KOPT-K1 (cell line): ENCODE measurements around the gene NF1.

Experiments used
- H3K27ac ChIP-seq: fragments of 200-600 bp; sonication (generic); 2 replicates; pipeline ENCODE4 v1.5.1; 2016; ENCODE audit warnings: antibody characterized with exemption, mild to moderate bottlenecking, low read depth, low read length; ENCODE audit not compliant: poor library complexity, severe bottlenecking
- H3K36me3 ChIP-seq: fragments of 200-600 bp; sonication (generic); 2 replicates; pipeline ENCODE4 v1.5.1; 2017; ENCODE audit warnings: antibody characterized with exemption, mild to moderate bottlenecking, low read length, moderate library complexity; ENCODE audit not compliant: insufficient read depth
- H3K9me3 ChIP-seq: fragments of 200-600 bp; sonication (generic); 2 replicates; pipeline ENCODE4 v1.5.1; 2017; ENCODE audit warnings: antibody characterized with exemption, low read length, mild to moderate bottlenecking; ENCODE audit not compliant: insufficient read depth, poor library complexity, severe bottlenecking

The NF1 gene

DNA sequence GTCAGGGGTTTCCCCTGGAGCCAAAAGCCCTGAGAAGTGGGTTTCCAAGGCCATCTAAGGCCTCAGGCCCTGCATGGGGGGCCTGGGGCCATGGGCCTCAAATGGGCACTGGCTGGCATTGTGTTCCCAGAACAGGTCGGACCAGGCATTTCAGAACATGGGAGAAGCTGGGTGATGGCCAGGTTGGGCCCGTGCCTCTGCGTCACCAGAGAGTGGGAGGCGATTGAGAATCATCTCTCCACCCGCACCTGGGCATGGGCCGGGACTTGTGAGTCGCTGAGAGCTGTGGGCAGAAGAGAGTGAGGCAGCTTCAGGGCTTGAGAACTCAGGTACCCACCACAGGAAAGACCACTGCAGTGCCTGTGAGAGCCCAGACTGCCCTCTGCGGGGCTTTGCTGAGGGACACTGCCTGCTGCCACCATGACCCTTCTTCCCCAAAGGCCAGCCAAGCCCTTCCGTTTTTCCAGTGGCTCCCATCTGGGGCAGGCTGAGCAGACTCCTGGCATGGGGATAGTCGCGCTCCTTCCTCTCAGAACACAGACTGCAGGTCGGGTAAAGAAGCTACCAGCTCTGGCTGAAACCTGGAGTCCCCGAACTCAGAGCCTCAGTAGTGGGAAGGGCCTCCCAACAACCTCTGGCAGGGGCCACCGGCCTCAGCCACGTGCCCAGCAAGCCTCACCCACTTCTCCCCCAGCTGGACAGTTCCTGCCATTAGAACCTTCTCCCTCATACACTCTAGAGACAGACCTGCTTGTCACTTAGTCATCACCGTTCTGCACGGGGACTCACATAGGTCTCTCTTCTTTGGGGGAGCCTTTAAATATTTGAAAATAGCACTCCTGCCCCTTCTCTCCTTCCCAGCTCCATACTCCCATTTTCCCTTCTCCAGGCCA, 298.3 kb downstream of the NF1 start:
- H3K36me3 ChIP-seq: no peaks in the 10 kb centered on the region
- no peaks in the 10 kb centered on the region for H3K9me3 ChIP-seq
- no peak overlapping the region for H3K27ac ChIP-seq

DNA sequence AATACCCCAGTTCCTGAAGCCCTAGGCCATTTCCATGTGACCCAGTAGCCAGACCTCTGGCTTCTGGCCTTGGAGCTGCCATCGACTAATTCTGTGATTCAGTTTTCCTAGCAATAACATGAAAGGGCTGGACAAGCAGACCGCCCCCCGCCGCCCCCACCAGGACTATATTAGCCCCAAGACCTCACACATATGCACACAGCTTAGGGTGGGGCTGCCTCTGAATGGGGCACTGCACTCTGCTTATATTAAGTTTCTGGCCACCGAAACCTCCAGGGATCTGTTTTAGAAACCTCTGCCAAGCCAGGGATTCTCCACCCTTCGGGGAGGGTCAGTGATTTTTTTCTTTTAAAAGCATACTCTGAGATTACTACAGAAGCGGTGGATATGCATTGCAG, 299.0 kb downstream of the NF1 start:
- no peak overlapping the region for H3K27ac ChIP-seq
- H3K9me3 ChIP-seq: no peaks in the 10 kb centered on the region
- H3K36me3 ChIP-seq: no peaks in the 10 kb centered on the region

DNA sequence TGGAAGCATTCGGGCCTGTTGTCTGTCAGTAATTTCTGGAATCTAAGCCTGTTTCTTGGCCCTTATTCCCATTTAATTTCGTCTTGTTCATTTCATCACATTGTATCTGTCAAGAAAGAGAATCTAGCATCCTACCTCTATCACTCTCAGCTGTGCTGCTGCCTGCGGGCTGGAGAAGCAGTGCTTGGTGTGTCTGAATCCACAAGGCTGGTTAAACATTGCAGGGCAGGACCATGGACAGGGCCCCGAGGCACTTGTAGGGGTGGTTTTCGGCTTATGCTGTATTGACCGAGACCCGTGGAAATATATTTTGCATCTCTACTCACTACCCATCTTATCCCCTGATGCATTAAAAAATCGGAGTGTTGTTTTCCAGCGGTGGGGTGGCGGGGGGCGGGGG, 299.8 kb downstream of the NF1 start:
- Histone ChIP-seq H3K36me3 (no peaks in the 10 kb centered on the region), H3K9me3 (no peaks in the 10 kb centered on the region), H3K27ac (no peak overlapping the region)

DNA sequence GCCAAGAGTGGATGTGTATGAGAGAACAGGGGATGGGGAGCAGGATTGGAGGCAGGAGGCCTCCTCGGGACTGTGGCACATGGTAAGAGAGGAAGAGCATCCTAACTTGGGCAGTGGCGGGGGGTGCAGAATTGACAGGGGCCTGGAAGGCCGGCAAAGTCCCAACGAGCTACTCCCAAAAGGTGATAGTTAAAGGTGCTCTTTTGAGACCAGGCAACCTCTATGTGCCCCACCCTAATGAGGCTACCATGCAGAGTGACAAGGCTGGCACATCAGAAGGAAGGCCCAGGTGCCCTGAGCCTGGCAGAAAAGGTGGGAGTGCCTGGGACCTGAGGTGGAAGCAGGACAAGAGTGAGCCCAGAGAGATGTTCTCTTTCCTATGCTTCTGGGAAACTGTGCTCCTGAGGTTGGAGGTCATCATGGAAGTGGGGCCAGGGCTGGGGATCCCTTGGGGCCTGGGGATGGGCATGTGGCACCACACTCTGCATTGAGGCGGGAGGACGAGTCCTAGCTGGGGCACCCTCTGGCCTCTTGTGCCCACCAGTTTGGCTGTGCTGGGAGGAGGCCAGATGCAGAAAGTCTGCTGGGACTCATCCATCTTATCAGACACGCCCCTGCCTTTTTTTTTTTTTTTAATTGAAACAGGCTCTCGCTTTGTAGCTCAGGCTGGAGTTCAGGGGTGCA, 302.6 kb downstream of the NF1 start:
- Histone ChIP-seq H3K9me3 (no peaks in the 10 kb centered on the region), H3K36me3 (no peaks in the 10 kb centered on the region), H3K27ac (no peak overlapping the region)

DNA sequence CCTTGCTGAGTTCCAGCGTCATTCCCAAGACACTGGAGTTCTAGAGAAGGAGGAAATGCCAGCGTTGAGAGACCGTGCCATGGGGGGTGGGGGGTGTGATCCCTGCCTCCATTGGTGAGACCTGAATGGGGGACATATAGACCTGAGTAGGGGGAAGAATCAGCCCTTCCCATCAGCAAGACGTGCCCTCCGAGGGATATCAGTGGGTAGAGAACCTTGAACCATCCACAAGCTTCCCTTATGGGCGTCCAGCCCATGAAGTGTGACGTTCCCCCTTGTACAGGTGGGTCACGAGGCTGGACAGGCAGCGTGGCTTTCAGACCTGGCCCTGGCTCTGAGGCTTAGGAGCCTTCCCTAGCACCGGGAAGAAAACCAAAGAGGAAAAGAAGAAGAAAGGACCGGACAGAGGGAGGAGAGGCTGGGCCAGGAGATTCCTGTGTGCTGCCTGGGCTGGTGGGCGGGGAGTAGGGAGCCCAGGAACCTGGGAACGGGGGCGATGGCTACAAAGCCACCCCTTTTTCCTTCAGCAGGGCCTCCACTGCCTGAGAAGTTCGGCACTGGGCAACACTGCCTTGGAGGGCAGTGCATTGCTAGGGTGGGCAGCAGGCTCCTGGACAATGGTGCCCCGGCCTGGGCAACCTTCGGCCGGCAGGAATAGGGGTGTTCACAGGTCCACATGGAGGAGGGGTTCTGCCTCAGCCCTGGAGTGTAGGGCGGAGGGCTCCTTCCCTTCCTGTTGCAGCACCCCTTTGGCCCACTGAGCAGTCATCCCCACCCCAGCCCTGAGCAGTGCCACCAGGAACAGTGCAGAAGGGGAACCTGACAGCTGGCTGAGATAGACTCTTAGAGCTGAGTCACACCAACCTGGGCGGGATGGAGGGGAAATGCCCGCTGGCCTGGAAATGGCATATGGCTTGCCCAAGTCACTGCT, 303.9 kb downstream of the NF1 start:
- no peak overlapping the region for H3K27ac ChIP-seq
- no peaks in the 10 kb centered on the region for H3K36me3 ChIP-seq
- H3K9me3 ChIP-seq: no peaks in the 10 kb centered on the region

DNA sequence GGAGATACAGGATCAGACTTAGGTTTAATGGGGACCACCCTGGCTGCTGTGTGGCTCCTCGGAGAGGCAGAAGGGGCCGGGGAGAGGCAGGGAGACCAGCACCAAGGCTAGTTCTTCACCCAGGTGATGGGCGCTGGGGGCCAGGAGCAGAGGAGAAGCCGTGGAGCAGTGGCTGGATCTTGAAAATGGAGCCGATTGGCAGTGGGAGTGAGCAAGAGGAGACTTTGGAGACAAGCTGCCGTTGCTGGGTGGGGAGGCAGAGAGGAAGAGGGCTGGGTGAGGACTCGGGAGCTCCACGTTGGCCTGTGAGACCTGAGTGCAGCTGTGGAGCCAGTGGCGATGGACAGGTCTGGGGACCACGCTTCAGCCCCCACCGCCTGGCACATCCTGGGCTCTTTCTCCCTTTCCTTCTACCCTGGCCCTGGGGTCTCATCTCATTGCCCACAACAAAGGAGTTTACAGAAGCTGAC, 305.7 kb downstream of the NF1 start:
- no peaks in the 10 kb centered on the region for H3K36me3 ChIP-seq
- H3K27ac ChIP-seq: no peak overlapping the region
- no peaks in the 10 kb centered on the region for H3K9me3 ChIP-seq

DNA sequence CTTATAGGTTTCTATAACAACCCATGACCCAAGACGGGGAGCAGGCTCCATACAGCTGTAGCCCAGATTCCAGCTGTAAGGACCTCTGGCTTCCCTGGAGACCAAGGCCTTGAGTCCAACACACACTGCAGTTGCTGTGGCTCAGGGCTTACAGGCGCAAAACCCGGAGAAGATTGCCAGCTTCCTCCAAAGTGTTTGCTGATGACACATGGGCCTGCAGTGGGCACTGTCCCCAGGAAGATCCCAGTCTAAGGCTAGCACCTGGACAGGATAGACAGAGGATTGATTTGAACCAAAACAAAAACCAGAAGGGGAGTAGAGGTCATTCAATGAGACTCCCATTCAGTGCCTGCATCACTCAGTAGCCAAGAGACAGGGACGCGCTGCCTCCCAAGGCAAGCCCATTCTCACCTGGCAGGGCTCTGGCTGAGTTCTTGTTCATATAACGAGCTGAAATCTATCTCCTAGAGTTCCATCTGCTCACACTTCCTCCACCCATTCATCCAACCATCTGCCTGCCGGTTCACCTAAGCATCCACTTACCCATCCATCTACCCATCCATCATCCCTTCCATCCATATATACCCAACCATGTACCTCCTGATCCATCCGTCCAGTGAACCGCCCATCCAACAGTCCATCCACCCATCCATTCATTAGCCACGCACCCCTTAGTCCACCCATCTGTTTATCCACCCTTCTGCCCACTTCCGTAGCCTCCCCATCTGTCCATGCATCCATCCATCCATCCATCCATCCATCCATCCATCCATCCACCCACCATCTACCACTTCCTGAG, 306.9 kb downstream of the NF1 start:
- H3K36me3 ChIP-seq: no peaks in the 10 kb centered on the region
- no peaks in the 10 kb centered on the region for H3K9me3 ChIP-seq
- H3K27ac ChIP-seq: no peak overlapping the region

DNA sequence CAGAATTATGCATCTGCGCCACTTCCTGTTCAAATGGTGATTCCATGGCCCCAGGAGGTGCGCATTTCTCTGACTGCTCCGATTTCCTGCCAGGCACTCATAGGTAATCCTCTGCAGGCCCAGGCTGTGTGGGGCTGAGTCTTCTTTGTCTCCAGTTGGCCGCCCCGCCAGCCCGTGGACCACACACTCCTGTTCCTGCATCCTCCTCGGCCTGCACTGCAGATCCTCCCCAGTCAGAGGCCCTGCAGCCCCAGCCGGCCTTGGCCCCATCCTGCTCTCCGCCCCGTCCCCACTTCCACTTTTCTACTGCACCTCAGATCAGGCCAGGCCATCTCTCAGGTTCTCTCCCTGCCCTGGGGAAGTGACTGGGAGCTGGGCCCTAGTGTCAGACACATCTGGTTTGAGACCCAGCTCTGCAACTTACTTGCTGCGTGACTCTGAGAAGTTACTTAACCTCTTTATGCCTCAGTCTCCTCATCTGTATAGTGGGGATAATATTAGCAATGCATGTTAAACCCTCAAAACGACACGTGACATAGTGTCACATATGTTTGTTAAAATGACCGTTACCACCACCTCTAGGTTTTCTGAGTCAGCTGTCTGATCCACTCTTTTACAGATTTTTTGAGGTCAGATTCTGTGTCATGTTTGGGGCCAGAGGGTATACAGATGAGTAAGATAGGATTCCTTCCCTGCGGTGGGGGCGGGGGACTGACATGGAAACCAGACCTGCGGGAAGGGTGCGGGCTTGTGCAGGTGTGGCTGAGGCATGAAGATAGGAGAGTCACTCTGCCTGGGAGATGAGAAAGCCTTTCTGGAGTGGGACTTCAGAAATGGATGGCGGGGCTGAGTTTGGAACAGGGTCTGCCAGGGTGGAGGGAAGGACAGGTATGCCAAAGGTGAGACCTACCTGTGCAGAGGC, 309.5 kb downstream of the NF1 start:
- Histone ChIP-seq H3K27ac (no peak overlapping the region), H3K36me3 (no peaks in the 10 kb centered on the region), H3K9me3 (no peaks in the 10 kb centered on the region)

DNA sequence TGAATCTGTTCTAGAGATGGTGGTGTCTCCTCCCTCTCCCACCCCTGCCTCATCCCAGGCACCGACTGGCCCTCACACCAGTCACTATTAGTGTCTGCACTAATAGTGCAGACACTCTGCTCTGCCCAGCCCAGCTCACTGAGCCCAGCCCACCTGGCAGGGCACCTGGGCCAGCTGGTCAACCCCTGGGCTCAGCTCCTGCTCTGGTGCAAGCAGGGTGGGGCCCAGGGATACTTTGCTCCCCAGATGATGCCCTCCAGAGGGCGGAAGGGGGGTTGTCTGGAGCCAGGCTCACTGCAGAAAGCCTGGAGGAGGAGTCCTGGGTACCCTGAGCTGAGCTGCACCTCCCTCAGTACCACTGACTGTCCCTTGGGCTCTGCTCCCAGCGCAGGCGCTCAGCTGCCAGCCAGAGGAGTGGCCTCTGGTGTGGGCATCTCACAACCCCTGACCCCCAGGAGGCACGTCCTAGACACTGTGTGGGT, 311.2 kb downstream of the NF1 start:
- Histone ChIP-seq H3K36me3 (no peaks in the 10 kb centered on the region), H3K9me3 (no peaks in the 10 kb centered on the region), H3K27ac (no peak overlapping the region)

DNA sequence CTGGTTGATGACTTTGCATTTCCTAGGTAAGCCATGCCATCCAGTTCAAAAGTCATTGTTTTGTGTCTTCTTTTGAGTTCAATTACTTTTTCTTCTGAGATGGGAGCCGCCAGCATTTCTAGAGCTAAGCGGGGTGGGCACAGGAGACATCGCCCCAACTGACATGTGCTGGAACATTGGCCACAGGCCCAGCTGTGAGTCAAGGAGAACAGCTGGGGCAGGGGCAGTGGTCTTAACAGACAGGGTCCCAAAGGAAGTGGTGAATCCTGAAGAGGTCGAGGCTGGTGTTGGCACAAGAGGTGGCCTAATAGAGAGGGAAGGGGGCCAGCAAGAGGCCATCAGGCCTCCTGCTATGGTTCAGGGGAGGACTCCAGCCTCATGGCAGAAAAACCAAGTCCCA, 313.8 kb downstream of the NF1 start:
- Histone ChIP-seq H3K27ac (no peak overlapping the region), H3K36me3 (no peaks in the 10 kb centered on the region), H3K9me3 (no peaks in the 10 kb centered on the region)

DNA sequence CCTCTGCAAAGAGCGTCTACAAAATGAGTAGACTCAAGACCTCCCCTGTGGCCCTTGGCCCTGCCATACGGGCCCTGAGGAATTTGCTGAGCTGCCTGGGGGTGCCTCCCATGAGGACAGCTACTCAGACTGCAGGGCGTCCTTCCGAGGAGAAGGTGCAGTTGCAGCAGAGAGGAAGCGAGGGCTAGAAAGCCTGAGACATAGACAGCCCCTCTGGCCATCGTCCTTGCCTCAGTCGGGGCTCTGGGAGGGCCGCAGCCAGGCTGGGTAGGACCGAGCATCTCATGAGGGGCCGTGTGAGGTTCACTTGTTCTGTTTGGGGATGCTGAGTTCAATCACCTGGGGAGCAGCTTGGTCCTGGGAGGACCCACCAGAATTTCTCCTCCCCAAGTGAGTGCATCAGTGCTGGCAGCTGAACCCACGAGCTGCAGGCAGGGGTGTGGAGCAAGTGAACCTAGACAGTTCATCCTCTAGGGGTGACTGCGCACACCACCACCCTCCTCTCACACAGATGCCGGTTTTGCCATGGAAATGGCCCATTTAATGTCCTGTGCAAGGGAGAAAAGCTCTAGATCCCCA, 317.0 kb downstream of the NF1 start:
- H3K27ac ChIP-seq: no peak overlapping the region
- H3K36me3 ChIP-seq: no peaks in the 10 kb centered on the region
- no peaks in the 10 kb centered on the region for H3K9me3 ChIP-seq

DNA sequence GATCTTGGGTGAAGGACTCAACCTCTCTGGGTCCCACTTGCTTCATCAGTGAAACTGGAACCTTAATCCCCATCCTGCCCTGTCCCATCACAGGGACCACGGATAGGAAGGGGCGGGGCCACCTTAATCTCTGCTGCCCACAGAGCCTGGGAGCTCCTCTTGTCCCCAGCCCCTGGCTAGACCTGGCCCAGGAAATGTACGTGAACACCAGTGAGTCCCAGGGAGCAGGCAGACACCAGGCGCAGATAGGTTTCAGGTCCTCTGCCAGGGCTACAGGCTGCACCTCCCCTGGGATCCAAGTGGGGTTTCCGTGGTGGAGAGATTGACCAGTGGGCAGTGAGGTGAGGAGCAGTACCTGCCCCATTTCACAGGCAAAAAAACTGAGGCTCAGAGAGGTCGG, 317.7 kb downstream of the NF1 start:
- Histone ChIP-seq H3K36me3 (no peaks in the 10 kb centered on the region), H3K9me3 (no peaks in the 10 kb centered on the region), H3K27ac (no peak overlapping the region)

DNA sequence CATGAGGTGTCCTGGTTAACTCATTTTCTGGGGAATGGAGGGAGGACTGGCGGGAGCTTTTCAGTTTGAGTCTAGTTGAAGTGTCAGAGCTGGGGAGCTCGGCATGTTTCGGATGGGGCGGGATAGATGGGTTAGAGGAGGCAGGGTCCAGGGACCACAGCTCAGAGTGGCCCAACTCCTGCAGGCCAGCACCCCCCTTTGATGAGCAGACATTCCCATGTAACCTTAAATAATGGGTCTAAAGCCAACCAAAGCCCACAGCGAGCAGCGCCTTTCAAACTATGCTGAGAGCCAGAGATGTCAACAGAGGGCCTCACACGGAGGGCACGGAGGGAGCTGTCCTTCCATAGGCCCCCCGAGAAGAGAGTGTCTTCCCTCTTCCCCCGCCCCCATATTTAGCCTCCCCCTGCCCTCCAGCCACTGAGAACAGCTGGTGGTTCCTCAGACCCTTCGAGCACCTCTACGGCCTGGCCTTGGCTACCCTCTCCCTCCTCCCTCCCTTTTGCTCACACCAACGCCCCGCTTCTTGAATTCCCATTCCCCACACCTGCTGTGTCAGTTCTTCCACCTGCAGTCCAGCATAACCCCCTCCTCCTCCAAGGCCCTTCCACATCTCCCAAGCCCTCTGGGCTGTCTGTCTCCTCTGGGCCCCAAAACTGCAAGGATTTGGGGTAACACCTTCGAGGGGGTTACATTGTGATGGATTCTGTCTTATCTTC, 318.5 kb downstream of the NF1 start:
- no peak overlapping the region for H3K27ac ChIP-seq

More for the DNA sequence above, 318.5 kb downstream of the NF1 start:
- Histone ChIP-seq H3K36me3 (no peaks in the 10 kb centered on the region), H3K9me3 (no peaks in the 10 kb centered on the region)
